Loucy (cell line): ENCODE measurements around the gene IDH3G.

Experiments
- CTCF ChIP-seq: fragments of 200-600 bp; sonication (generic); conservative IDR thresholded peaks from 2 replicates; pipeline ENCODE4 v1.5.1; 2014; ENCODE audit warnings: mild to moderate bottlenecking, antibody characterized with exemption, low read length
- EZH2phosphoT487 ChIP-seq: fragments of 200-600 bp; IDR thresholded peaks from 2 replicates; pipeline ENCODE4 v1.6.1; 2018; ENCODE audit warnings: antibody characterized with exemption, mild to moderate bottlenecking, moderate library complexity, borderline replicate concordance

DNA sequence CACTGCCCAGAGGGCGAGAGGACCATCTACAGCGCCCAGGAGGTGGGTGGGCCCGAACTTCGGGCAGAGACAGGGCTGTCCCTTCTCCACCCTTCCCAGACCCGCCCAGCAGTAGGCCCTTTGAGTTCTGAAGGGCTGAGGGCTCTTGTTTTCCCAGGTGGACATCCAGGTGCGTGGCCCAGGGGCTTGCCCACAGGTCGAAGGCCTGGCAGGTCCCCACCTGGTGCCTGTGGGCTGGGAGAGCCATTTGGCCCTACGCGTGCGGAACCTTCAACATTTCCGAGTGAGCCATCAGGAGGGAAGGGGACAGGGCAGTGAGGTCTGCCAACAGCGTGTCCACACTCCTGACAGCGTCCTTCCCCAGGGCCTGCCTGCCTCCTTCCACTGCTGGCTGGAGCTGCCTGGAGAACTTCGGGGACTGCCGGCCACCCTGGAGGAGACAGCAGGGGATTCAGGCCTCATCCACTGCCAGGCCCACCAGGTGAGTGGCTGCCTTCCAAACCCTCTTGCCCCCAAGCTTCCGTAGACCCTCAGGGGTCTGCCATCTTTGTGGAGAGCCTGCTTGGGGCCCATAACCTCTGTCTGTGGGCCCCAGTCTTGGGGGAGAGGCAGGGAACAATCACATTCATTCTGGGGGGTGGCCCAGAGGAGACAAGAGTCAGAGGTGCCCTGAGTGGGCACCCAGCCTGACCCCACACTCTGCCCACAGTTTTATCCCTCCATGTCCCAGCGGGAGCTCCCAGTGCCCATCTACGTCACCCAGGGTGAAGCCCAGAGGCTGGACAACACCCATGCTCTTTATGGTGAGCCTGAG lies 23.4 kb downstream of the IDH3G start:
- TF ChIP-seq CTCF = no peak
- TF ChIP-seq EZH2phosphoT487 = no peak
